Duodenal mucosa (tissue), 2 donors: ENCODE measurements around the gene PTPRN2.

Experiments
- H3K27ac ChIP-seq: one replicate; pipeline ENCODE4 v1.7.0; 2013; ENCODE audit warnings: low read depth, low read length
- H3K27me3 ChIP-seq, 2 donors: one replicate each; pipeline ENCODE4 v1.7.0; 2013; ENCODE audit warnings: low read length in 2 of 2, control low read depth in 1 of 2; ENCODE audit not compliant: insufficient read depth in 2 of 2, control insufficient read depth in 1 of 2
- H3K36me3 ChIP-seq, 2 donors: one replicate each; pipeline ENCODE4 v1.7.0; 2013; ENCODE audit warnings: low read length in 2 of 2, control low read depth in 1 of 2; ENCODE audit not compliant: insufficient read depth in 2 of 2, control insufficient read depth in 1 of 2
- H3K4me1 ChIP-seq, 2 donors: one replicate each; pipeline ENCODE4 v1.7.0; 2013; ENCODE audit warnings: low read length in 2 of 2, control low read depth in 1 of 2; ENCODE audit not compliant: insufficient read depth in 2 of 2, control insufficient read depth in 1 of 2
- H3K4me3 ChIP-seq, 2 donors: one replicate each; pipeline ENCODE4 v1.7.0; 2013; ENCODE audit warnings: low read length in 2 of 2, low read depth in 1 of 2
- H3K9ac ChIP-seq, 2 donors: one replicate each; pipeline ENCODE4 v1.7.0; 2013; ENCODE audit warnings: low read length in 2 of 2, low read depth in 1 of 2
- H3K9me3 ChIP-seq, 2 donors: one replicate each; pipeline ENCODE4 v1.7.0; 2013; ENCODE audit warnings: low read length in 2 of 2, control low read depth in 1 of 2; ENCODE audit not compliant: control insufficient read depth in 1 of 2

Gene PTPRN2

DNA sequence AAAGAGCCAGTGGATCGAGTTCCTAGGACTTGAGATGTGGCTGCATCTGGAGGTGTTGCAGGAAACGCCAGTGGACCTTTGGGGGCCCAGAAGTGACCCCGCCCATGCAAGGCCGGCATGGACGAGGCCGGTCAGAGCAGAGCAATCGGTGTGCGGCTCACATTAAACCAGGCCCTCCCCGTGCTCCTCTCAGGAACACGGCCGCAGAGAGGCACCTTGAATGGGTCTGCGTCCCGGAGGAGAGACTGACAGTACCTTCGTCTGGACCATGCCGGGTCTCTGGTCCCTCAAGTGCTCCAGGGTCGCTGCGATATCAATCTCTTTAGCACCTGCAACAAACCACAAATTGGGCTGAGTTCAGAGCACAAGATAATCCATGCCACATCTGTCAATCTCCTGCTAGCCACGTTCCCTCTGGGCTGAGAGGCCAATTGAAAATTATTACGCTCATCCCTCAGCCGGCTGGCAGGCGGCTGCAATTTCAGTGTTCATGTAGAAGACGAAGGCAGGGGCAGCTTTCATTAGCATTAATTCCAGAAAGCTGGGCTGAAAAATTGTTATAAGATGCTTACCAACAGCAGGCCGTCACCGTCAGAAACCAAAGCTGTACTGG, 1038.8 kb downstream of the PTPRN2 start:
- Histone ChIP-seq H3K27ac (no peak overlapping the region), H3K9ac (no peak overlapping the region), H3K36me3 (no peaks in the 10 kb centered on the region), H3K9me3 (no peaks in the 10 kb centered on the region), H3K4me1 (no peaks in the 10 kb centered on the region), H3K27me3 (no peaks in the 10 kb centered on the region), H3K4me3 (no peak overlapping the region)

DNA sequence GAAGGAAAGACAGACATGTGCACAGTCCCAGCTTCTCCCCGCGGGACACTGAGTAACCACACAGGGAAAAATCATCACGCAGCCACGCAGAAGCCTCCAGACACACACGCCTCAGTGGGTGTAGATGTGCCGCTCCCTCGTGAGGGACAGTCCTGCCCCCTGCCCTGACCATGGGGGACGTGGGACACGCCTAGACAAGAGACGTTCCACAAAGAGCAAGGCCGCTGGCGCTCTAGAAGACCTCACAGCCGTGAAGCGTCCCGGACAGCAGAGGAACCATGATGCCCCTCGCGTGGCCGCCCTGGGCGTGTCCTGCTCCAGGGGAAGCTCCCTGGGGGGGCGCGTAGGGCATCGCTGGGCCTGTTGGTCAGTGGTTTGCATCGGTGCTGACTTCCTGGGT, 1040.0 kb downstream of the PTPRN2 start:
- Histone ChIP-seq H3K27ac (no peak overlapping the region), H3K9ac (no peak overlapping the region), H3K4me1 (no peaks in the 10 kb centered on the region), H3K36me3 (no peaks in the 10 kb centered on the region), H3K27me3 (no peaks in the 10 kb centered on the region), H3K9me3 (no peaks in the 10 kb centered on the region), H3K4me3 (no peak overlapping the region)

DNA sequence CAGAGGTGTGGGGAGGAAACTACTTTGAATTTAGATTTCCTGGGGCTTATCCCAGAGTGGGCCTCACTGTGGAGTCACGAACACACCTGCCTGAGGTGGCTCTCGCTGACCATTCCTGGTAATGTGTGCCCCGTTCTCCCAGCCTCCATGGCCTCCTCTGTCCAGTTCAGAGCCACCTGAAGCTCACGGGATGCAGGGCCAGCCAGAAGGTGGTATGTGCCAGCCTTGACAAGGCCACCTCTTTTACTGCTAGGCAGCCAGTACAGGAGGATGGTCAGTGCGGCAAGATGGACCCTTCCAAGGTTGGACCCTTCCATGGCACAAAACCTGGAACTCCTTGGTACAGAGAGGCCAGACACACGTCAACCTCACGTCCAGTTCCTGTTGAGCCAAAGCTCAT, 1040.5 kb downstream of the PTPRN2 start:
- Histone ChIP-seq H3K4me3 (no peak overlapping the region), H3K9me3 (no peaks in the 10 kb centered on the region), H3K36me3 (no peaks in the 10 kb centered on the region), H3K27ac (no peak overlapping the region), H3K27me3 (no peaks in the 10 kb centered on the region), H3K9ac (no peak overlapping the region), H3K4me1 (no peaks in the 10 kb centered on the region)

DNA sequence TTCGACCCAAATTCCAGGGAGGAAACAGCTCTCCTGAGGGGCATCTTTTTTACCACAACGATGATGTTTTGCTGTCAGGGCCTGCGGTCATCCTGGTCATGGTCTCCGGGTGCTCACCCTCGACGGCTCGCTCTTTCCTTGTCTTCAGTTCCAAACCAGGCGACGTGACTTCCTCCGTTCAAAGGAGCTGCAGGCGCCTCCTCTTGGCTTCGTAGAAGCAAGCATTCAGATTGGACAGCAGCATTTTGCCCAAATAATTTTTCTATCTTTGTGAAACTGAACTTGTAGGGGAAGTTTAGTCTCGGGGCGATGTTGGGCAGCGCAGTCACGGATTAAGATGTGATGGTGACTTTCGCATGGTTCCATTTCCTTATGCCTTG, 1042.0 kb downstream of the PTPRN2 start:
- no peak overlapping the region for H3K4me3 ChIP-seq
- no peaks in the 10 kb centered on the region for H3K27me3 ChIP-seq
- H3K4me1 ChIP-seq: no peaks in the 10 kb centered on the region
- H3K27ac ChIP-seq: no peak overlapping the region
- H3K9me3 ChIP-seq: no peaks in the 10 kb centered on the region
- no peaks in the 10 kb centered on the region for H3K36me3 ChIP-seq
- H3K9ac ChIP-seq: no peak overlapping the region

DNA sequence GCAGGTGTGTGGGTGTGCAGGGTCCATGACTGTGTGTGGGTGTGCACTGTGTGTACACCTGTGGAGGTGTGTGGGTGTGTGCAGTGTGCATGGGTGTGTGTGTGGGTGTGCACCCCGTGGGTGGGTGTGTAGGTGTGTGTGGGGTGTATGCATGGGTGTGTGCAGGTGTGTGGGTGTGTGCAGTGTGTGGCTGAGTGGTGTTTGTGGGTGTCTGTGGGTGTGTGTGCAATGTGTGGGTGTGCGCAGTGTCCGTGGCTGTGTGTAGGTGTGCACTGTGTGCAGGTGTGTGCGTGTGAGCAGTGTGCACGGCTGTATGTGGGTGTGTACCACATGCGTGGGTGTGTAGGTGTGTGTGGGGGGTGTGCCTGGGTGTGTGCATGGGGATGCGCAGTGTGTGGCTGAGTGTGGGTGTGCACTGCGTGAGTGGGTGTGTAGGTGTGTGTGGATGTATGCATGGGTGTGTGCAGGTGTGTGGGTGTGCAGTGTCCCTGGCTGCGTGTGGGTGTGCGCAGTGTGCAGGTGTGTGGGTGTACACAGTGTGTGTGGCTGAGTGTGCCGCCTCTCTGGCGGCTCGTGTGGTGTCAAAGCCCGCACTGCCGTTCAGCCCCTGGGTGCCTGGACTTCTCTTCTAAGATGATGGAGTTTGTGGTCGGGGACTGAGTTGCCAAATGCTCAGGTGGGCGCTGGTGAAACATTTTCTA, 1042.5 kb downstream of the PTPRN2 start:
- Histone ChIP-seq H3K36me3 (no peaks in the 10 kb centered on the region), H3K27me3 (no peaks in the 10 kb centered on the region), H3K4me3 (no peak overlapping the region), H3K4me1 (no peaks in the 10 kb centered on the region), H3K9me3 (no peaks in the 10 kb centered on the region), H3K9ac (no peak overlapping the region), H3K27ac (no peak overlapping the region)

DNA sequence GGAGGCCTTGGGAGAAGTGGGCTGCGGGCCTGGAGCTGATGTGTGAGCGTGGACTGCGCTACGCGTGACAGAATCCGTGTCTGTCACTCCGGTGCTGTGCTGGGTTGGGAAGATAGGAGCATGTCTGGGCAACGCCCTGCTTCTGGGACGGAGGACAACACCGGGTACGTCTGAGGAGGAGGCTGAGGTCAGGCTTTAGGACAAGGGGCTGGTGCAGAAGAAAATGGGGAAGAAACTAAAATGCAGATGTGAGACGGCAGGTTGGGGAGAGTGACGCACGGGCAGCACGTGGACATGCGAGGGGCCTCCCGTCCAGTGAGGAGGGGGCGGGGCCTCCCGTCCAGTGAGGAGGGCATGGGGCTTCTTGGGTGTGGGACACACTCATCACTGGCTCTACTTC, 1043.4 kb downstream of the PTPRN2 start:
- no peaks in the 10 kb centered on the region for H3K4me1 ChIP-seq
- no peaks in the 10 kb centered on the region for H3K9me3 ChIP-seq
- H3K36me3 ChIP-seq: no peaks in the 10 kb centered on the region
- H3K27me3 ChIP-seq: no peaks in the 10 kb centered on the region
- H3K27ac ChIP-seq: no peak overlapping the region
- H3K9ac ChIP-seq: no peak overlapping the region
- no peak overlapping the region for H3K4me3 ChIP-seq

DNA sequence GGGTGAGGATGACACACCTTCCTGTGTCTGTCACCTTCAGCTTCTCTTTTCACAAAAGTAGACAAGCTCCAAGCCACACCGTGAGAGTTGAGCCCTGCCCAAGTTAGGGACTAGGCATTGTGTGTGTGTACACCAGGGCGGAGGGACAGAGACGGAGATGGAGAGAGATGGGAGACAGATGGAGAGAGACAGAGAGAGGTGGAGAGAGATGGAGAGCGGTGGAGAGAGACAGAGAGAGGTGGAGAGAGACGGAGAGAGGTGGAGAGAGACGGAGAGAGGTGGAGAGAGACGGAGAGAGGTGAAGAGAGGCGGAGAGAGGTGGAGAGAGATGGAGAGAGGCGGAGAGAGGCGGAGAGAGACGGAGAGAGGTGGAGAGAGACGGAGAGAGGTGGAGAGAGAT, 1043.8 kb downstream of the PTPRN2 start:
- H3K9ac ChIP-seq: no peak overlapping the region
- no peaks in the 10 kb centered on the region for H3K4me1 ChIP-seq
- no peaks in the 10 kb centered on the region for H3K27me3 ChIP-seq
- no peak overlapping the region for H3K4me3 ChIP-seq
- no peaks in the 10 kb centered on the region for H3K9me3 ChIP-seq
- no peak overlapping the region for H3K27ac ChIP-seq
- no peaks in the 10 kb centered on the region for H3K36me3 ChIP-seq

DNA sequence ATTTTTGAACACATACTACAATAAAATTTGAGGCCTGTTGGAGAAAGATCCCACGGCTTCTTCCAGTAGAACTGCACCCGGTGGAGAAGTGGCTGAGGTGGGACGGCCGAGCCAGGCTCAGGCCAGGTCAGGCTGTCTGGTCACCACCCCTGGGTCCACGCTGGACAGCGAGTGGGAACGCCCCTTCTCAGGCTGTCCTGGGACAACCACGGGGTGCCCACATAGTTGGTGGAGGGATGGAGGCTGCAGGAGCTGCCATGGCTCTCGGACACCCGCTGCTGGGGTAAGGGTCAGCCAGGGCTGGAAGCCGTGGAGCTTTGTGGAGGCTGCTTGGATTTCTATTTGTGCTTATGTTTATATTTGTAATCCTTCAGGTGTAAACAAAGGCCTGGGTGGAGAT, 1044.3 kb downstream of the PTPRN2 start:
- Histone ChIP-seq H3K9me3 (no peaks in the 10 kb centered on the region), H3K27ac (no peak overlapping the region), H3K27me3 (no peaks in the 10 kb centered on the region), H3K4me3 (no peak overlapping the region), H3K4me1 (no peaks in the 10 kb centered on the region), H3K36me3 (no peaks in the 10 kb centered on the region), H3K9ac (no peak overlapping the region)

DNA sequence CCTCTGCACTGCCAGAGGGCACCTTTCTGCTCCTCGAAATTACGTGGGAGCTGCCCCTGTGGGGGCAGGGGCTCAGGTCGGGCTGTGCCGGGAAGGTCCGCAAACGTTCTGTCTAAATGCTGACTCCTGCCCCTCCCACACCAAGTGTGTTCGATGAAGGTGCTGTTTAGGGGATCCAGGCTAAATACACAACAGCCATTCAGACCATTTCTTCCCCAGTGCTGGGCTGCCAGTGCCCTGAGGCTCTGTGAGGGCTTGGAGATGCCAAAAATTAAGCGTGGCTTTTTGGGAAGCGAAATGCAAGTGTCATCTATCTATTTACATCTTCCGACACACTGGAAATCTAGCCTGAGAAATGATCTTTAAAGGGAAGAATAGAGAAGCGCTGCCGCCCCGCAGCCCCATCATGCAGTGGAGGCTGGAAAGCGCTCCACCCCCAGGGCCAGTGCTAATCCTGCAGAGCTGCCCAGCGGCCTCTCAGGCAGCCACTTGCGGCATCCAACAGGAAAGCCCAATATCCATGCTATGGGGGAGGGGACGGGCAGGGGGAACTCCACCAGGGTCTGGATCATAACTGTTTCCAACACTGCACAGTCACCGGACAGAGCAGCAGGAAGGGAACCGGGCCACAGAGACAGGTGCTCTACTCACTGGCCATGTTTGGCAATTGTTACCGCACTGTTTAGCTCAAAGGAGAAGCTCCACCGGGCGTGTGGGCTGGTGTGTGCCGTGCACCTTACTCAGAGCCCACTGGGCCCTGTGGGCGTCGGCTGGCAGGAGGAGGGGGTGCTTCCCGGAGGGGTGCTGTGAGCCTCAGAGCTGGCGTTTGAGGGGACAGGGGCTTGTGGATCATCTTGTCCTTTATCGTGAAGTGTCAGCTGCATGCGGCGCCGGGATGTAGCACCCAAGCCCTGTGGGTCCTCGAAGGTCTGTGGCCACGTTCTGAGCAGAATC, 1045.3 kb downstream of the PTPRN2 start:
- Histone ChIP-seq H3K9ac (no peak overlapping the region), H3K27ac (no peak overlapping the region), H3K4me3 (no peak overlapping the region), H3K36me3 (no peaks in the 10 kb centered on the region), H3K9me3 (no peaks in the 10 kb centered on the region), H3K27me3 (no peaks in the 10 kb centered on the region), H3K4me1 (no peaks in the 10 kb centered on the region)
